SJCRH30 (cell line): ENCODE results near the gene HLA-G. TPM values are rescaled to one million over a fixed set of nuclear protein-coding genes. Genes with fewer than 3 reads are reported as not detected.
"Not testable (repeated sequence)": the region's sequence is repeated elsewhere in the genome, so short reads cannot be mapped to it uniquely, and the experiment has no call there.

ENCODE experiments used
- DNase-seq, 2 experiments: peaks; one replicate each; pipeline ENCODE4 v3.0.0-alpha.2; 2015 to 2020
- H3K27ac ChIP-seq: fragments of 250-450 bp; sonication (Bioruptor Pico); 2 replicates; pipeline ENCODE4 v1.5.1; 2020; ENCODE audit warnings: mild to moderate bottlenecking, moderate library complexity
- H3K27me3 ChIP-seq: fragments of 250-450 bp; sonication (Bioruptor Pico); 2 replicates; pipeline ENCODE4 v1.5.1; 2020; ENCODE audit warnings: mild to moderate bottlenecking, moderate library complexity
- H3K36me3 ChIP-seq: fragments of 250-450 bp; sonication (Bioruptor Pico); 2 replicates; pipeline ENCODE4 v1.5.1; 2020; ENCODE audit warnings: mild to moderate bottlenecking, moderate library complexity
- H3K4me1 ChIP-seq: fragments of 250-450 bp; sonication (Bioruptor Pico); 2 replicates; pipeline ENCODE4 v1.5.1; 2020; ENCODE audit warnings: mild to moderate bottlenecking, moderate library complexity
- H3K4me3 ChIP-seq: fragments of 250-450 bp; sonication (Bioruptor Pico); 2 replicates; pipeline ENCODE4 v1.5.1; 2020; ENCODE audit warnings: mild to moderate bottlenecking, moderate library complexity
- H3K9me3 ChIP-seq: fragments of 250-450 bp; sonication (Bioruptor Pico); replicated peaks from 2 replicates; pipeline ENCODE4 v1.5.1; 2020; ENCODE audit warnings: mild to moderate bottlenecking, moderate library complexity
- total RNA-seq: library from RNA; depleted of rRNA; stranded (reverse); fragments of >200 nt; shearing (Covaris generic); gene quantifications from 2 replicates; pipeline ENCODE4 v1.2.3, GENCODE V29; 2014; rRNA removed

The HLA-G gene
- total RNA-seq, 1 experiment from 2014 or later = not detected

DNA sequence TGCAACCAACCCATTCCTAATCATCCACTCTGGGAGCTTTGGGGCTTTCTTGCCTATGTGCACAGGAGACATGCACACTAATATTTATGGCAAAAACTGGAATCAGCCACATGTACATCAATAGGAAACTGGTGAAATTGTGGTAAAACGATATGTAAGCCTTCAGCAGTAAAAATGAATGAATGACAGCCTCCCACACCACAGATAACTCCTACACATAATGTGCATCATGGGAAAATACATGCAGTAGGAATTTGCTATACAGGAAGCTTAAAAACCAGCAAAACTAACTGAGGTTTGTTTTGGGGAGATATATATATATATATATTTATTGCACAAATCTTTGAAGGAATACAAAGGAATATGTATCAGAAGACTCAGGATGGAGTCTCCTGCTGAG lies 47.6 kb downstream of the HLA-G start:
- Histone ChIP-seq H3K27ac (no peak overlapping the region), H3K4me1 (no peaks in the 10 kb centered on the region), H3K36me3 (no peaks in the 10 kb centered on the region), H3K9me3 (no peaks in the 10 kb centered on the region), H3K27me3 (no peaks in the 10 kb centered on the region), H3K4me3 (no peak overlapping the region)
- no peak for DNase-seq

GRCh38 chr6:29875734-29876133 lies 48.1 kb downstream of the HLA-G start:
- not testable (repeated sequence) for H3K9me3 ChIP-seq, DNase-seq, H3K27me3 ChIP-seq, H3K27ac ChIP-seq, H3K4me3 ChIP-seq, H3K4me1 ChIP-seq, H3K36me3 ChIP-seq

Other genes with a start within 250 kb of the HLA-G start
- not detected in 2 replicates for gene OR2H2, start 242.7 kb upstream of the HLA-G start, total RNA-seq
- 5.5 and 12.1 TPM in 2 replicates for gene GABBR1, start 194.6 kb upstream of the HLA-G start, total RNA-seq
- not detected in 2 replicates for gene MOG, start 170.7 kb upstream of the HLA-G start, total RNA-seq
- 0.08 TPM in 1 of 2 replicates, not detected in the other for gene ZFP57, start 146.7 kb upstream of the HLA-G start, total RNA-seq
- gene HLA-F, start 104.4 kb upstream of the HLA-G start, total RNA-seq = not detected in 2 replicates
- gene HLA-A, start 114.7 kb downstream of the HLA-G start, total RNA-seq = 0.08 and 0.22 TPM in 2 replicates
- gene POLR1H, start 233.4 kb downstream of the HLA-G start, total RNA-seq = 31.0 and 40.6 TPM in 2 replicates
- gene PPP1R11, start 239.4 kb downstream of the HLA-G start, total RNA-seq = 43.5 and 43.9 TPM in 2 replicates
- gene RNF39, start 247.9 kb downstream of the HLA-G start, total RNA-seq = not detected in 2 replicates